ENCODE results near the gene IRF8. TPM values are rescaled to one million over a fixed set of nuclear protein-coding genes. Genes with fewer than 3 reads are reported as not detected.

Gene IRF8
- total RNA-seq, 1 donor from 2014 or later, result 20.0 TPM

DNA sequence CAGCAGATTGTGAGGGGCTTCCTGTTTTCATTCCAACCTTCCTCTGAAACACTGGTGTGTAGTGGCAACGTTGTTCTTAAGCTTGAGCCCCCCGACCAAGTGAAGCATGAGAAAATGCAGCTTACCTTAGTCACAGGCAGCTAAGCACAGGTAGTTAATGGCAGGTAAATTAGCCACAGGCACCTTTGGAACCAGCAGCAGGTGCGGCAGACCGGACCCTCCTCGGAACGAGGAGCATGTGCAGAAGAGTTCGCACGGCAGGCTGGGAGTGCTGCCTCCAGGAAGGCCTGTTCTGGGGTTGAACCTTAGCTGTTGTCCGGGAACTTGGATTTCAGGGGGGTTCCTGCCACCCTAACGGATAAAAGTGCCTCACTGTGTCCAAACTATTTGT, 7.2 kb upstream of the IRF8 start:
- no peaks in the 10 kb centered on the region for H3K9me3 ChIP-seq
- no peaks in the 10 kb centered on the region for H3K4me1 ChIP-seq
- TF ChIP-seq, protein P1, sequence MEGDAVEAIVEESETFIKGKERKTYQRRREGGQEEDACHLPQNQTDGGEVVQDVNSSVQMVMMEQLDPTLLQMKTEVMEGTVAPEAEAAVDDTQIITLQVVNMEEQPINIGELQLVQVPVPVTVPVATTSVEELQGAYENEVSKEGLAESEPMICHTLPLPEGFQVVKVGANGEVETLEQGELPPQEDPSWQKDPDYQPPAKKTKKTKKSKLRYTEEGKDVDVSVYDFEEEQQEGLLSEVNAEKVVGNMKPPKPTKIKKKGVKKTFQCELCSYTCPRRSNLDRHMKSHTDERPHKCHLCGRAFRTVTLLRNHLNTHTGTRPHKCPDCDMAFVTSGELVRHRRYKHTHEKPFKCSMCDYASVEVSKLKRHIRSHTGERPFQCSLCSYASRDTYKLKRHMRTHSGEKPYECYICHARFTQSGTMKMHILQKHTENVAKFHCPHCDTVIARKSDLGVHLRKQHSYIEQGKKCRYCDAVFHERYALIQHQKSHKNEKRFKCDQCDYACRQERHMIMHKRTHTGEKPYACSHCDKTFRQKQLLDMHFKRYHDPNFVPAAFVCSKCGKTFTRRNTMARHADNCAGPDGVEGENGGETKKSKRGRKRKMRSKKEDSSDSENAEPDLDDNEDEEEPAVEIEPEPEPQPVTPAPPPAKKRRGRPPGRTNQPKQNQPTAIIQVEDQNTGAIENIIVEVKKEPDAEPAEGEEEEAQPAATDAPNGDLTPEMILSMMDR (IDR thresholded peaks at IDR 0.05), result no peak
- H3K27ac ChIP-seq, result no peak overlapping the region
- no peaks in the 10 kb centered on the region for H3K27me3 ChIP-seq
- H3K36me3 ChIP-seq, result no peaks in the 10 kb centered on the region
- no peak overlapping the region for H3K4me3 ChIP-seq
- no peak for DNase-seq (ENCODE audit: low spot score in 2 of 2)
- intact Hi-C loops (cut with DNase I), result no loop called here

DNA sequence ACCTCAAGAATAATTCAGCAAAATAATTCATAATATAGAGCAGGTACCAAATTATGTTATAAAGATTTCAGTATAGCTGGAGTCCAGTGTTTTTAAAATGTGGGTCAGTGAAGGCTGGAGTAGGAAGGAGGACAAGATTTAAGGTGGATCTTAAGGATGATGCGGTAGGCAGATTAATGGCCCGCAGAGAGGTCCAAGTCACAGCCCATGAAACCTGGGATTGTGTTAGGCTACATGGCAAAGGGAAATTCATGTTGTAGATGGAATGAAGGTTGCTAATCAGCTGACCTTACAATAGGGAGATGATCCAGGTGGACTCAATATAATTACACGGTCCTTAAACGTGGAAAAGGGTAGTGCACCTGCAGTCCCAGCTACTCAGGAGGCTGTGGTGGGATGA, 6.2 kb upstream of the IRF8 start:
- no peaks in the 10 kb centered on the region for H3K27me3 ChIP-seq
- no peak overlapping the region for H3K4me3 ChIP-seq
- no peaks in the 10 kb centered on the region for H3K36me3 ChIP-seq
- TF ChIP-seq, protein P1 (IDR thresholded peaks at IDR 0.05), result no peak
- no peak for DNase-seq (ENCODE audit: low spot score in 2 of 2)
- no peaks in the 10 kb centered on the region for H3K9me3 ChIP-seq
- no peaks in the 10 kb centered on the region for H3K4me1 ChIP-seq
- H3K27ac ChIP-seq, result no peak overlapping the region
- intact Hi-C loops (cut with DNase I), result no loop called here

DNA sequence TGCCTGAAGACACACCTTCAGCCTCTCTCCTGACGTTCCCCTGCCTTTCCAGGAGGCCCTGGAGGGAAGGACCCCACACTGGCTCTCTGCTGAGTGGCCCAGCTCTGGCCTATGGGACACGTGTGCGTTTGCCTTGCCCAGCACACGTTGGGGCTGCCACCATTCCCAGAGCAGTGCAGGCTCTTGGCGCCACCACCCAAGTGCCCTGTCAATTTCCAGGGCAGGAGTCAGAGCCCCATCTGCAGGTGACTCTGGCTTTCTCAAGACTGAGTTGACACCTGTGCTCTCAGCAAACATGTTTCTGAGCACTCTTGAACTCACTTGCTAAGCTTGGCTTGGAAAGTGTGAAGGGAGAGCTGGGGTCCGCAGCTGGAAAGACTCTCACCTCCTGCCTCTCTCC, 4.7 kb upstream of the IRF8 start:
- H3K36me3 ChIP-seq, result no peaks in the 10 kb centered on the region
- DNase-seq (ENCODE audit: low spot score in 2 of 2), result no peak
- no peaks in the 10 kb centered on the region for H3K9me3 ChIP-seq
- intact Hi-C loops (cut with DNase I), result no loop called here
- H3K4me1 ChIP-seq, result peaks cover 0 to 8% of the 10 kb centered on the region in 2 donors
- H3K27me3 ChIP-seq, result no peaks in the 10 kb centered on the region
- TF ChIP-seq, protein P1 (IDR thresholded peaks at IDR 0.05), result no peak
- no peak overlapping the region for H3K27ac ChIP-seq
- H3K4me3 ChIP-seq, result no peak overlapping the region

DNA sequence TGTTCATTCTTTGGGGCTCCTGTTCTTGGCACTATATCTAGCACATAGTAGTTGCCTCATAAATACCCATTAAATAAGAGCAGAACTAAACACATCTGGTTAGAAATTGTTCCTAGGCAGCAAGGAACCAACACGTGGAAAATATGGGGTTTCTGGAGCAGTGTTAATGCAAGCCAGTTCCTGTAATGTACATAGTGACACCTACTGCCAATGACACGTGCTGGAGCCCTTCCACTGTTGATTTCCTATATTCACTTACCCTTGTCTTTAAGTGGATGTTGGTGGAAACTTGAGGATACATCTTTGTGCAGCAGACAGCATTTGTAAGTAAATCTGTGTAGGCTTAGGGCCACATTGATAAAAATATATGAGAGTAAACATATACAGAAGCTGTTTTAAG, 1.6 kb upstream of the IRF8 start:
- no peaks in the 10 kb centered on the region for H3K9me3 ChIP-seq
- intact Hi-C loops (cut with DNase I), result no loop called here
- H3K4me3 ChIP-seq, result no peak overlapping the region
- peaks cover 0 to 8% of the 10 kb centered on the region in 2 donors for H3K4me1 ChIP-seq
- H3K27me3 ChIP-seq, result no peaks in the 10 kb centered on the region
- no peak overlapping the region for H3K27ac ChIP-seq
- TF ChIP-seq, protein P1 (IDR thresholded peaks at IDR 0.05), result no peak
- no peak for DNase-seq (ENCODE audit: low spot score in 2 of 2)
- no peaks in the 10 kb centered on the region for H3K36me3 ChIP-seq

DNA sequence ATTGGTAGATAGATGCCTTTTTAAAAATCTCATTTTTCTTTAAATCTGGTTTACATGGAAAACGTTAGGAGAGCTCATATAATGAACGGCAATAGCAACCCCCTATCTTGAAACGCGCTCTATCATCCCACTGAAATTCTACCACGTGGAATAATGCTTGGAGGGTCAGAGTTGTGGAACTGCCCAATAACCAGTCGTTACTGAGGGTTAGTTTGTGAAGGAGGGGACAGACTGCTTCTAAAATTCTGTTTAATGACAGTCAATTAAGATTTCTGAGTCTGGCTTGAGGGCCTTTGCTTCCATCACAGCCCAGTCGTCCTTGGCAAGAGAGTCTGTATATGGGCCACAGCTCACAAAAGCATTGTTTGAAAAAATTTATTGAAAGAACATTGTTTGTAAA, 482 bp downstream of the IRF8 start:
- H3K27ac ChIP-seq, result no peak overlapping the region
- no peaks in the 10 kb centered on the region for H3K36me3 ChIP-seq
- TF ChIP-seq, protein P1 (IDR thresholded peaks at IDR 0.05), result no peak
- no peaks in the 10 kb centered on the region for H3K27me3 ChIP-seq
- no peaks in the 10 kb centered on the region for H3K9me3 ChIP-seq
- no peak for DNase-seq (ENCODE audit: low spot score in 2 of 2)
- intact Hi-C loops (cut with DNase I), result no loop called here
- H3K4me3 ChIP-seq, result peak overlapping the region; percentile 60 to 65
- peaks cover 0 to 8% of the 10 kb centered on the region in 2 donors for H3K4me1 ChIP-seq
